HCEC 1CT (cell line): ENCODE results near the gene DPP7.
A peak's percentile ranks its signal among the peaks of the same experiment; 100 is the strongest.

ENCODE experiments used
- DNase-seq: peaks from one replicate; pipeline ENCODE4 v3.0.0-alpha.2; 2017

Gene DPP7

GRCh38 chr9:137086531-137087408 lies 27.8 kb downstream of the DPP7 start, which contains the start of gene MAN1B1:
Gene MAN1B1 (plus strand): TSS chr9:137086985. CDS start chr9:137087000, 15 bp downstream.
- peak; percentile 97 for DNase-seq

GRCh38 chr9:137085920-137086530 lies 28.5 kb downstream of the DPP7 start:
- DNase-seq = peak; percentile 41

- no peak for DNase-seq
Observed at GRCh38 chr9:137084526-137084925, 30.0 kb downstream of the DPP7 start.

- peak; percentile 98 for DNase-seq
Observed at GRCh38 chr9:137083394-137084004, 31.0 kb downstream of the DPP7 start.

- DNase-seq = no peak
Observed at GRCh38 chr9:137082925-137083290, 31.6 kb downstream of the DPP7 start.

- DNase-seq = no peak
Observed at GRCh38 chr9:137082222-137082924, 32.2 kb downstream of the DPP7 start.

- DNase-seq = no peak
Observed at GRCh38 chr9:137080260-137081122, 34.0 kb downstream of the DPP7 start.

- DNase-seq = no peak
Observed at GRCh38 chr9:137079401-137079787, 35.1 kb downstream of the DPP7 start.

- DNase-seq = no peak
Observed at GRCh38 chr9:137078701-137079400, 35.7 kb downstream of the DPP7 start.

- DNase-seq = peak; percentile 18
Observed at GRCh38 chr9:137077758-137078693, 36.5 kb downstream of the DPP7 start.

- DNase-seq = peak; percentile 65
Observed at GRCh38 chr9:137077010-137077747, 37.4 kb downstream of the DPP7 start, which contains the start of gene UAP1L1. Gene UAP1L1 (plus strand): TSS chr9:137077517. CDS start chr9:137077533, 16 bp downstream.

GRCh38 chr9:137076636-137077009 lies 37.9 kb downstream of the DPP7 start:
- no peak for DNase-seq

GRCh38 chr9:137075275-137075775 lies 39.2 kb downstream of the DPP7 start:
- no peak for DNase-seq

- DNase-seq = no peak
Observed at GRCh38 chr9:137074657-137075274, 39.8 kb downstream of the DPP7 start.

- no peak for DNase-seq
Observed at GRCh38 chr9:137073992-137074399, 40.5 kb downstream of the DPP7 start.

GRCh38 chr9:137071282-137071681 lies 43.3 kb downstream of the DPP7 start:
- no peak for DNase-seq

GRCh38 chr9:137070906-137071275 lies 43.6 kb downstream of the DPP7 start:
- DNase-seq = no peak

GRCh38 chr9:137070201-137070905 lies 44.2 kb downstream of the DPP7 start, which contains the start of gene SAPCD2:
Gene SAPCD2 (minus strand): TSS chr9:137070557. CDS start chr9:137070460, 97 bp downstream.
- peak; percentile 85 for DNase-seq
